Mammary epithelial cell (primary cell): Measurements from ENCODE around the gene YTHDF1.

ENCODE experiments used
- CTCF ChIP-seq, 2 donors: IDR thresholded peaks in 1 of 2; conservative IDR thresholded peaks in 1 of 2; 2 replicates each; pipeline ENCODE4 v1.5.1; 2011 to 2012; ENCODE audit warnings: inconsistent platforms in 2 of 2, low read length in 2 of 2, mild to moderate bottlenecking in 2 of 2, control low read depth in 1 of 2, low read depth in 1 of 2; ENCODE audit not compliant: insufficient read depth in 1 of 2; ENCODE audit errors: extremely low read depth in 1 of 2
- EZH2 ChIP-seq: IDR thresholded peaks from 2 replicates; pipeline ENCODE4 v1.6.1; 2012; ENCODE audit warnings: low read length, inconsistent platforms, borderline replicate concordance

GRCh38 chr20:63176427-63177133 is 39.4 kb downstream of the YTHDF1 start:
- TF ChIP-seq CTCF (conservative IDR thresholded peaks at IDR 0.05 in 1 of 2, IDR thresholded peaks at IDR 0.05 in 1 of 2; ENCODE audit: extremely low read depth in 1 of 2, insufficient read depth in 1 of 2, low read depth in 1 of 2, low read length in 2 of 2), result no peak
- TF ChIP-seq EZH2, result peak; percentile 86
